Tibial nerve (tissue), 3 donors: Measurements from ENCODE around the gene MRTFA.

Experiments
- POLR2A ChIP-seq, 2 donors: fragments of 450-650 bp; IDR thresholded peaks; one replicate each; pipeline ENCODE4 v1.6.1; 2017; ENCODE audit warnings: antibody characterized with exemption in 2 of 2, mild to moderate bottlenecking in 2 of 2, moderate library complexity in 2 of 2
- TF ChIP-seq, protein P1 (sequence below), 5 experiments: fragments of 200-600 bp in 3 of 5; fragments of 450-650 bp in 2 of 5; sonication (generic) in 3 of 5; IDR thresholded peaks; one replicate each; pipeline ENCODE4 v1.5.1; 2016 to 2019; ENCODE audit warnings: antibody characterized with exemption in 5 of 5, mild to moderate bottlenecking in 3 of 5, moderate library complexity in 2 of 5

- TF ChIP-seq, protein P1, sequence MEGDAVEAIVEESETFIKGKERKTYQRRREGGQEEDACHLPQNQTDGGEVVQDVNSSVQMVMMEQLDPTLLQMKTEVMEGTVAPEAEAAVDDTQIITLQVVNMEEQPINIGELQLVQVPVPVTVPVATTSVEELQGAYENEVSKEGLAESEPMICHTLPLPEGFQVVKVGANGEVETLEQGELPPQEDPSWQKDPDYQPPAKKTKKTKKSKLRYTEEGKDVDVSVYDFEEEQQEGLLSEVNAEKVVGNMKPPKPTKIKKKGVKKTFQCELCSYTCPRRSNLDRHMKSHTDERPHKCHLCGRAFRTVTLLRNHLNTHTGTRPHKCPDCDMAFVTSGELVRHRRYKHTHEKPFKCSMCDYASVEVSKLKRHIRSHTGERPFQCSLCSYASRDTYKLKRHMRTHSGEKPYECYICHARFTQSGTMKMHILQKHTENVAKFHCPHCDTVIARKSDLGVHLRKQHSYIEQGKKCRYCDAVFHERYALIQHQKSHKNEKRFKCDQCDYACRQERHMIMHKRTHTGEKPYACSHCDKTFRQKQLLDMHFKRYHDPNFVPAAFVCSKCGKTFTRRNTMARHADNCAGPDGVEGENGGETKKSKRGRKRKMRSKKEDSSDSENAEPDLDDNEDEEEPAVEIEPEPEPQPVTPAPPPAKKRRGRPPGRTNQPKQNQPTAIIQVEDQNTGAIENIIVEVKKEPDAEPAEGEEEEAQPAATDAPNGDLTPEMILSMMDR (IDR thresholded peaks at IDR 0.05), result no peak
- no peak for TF ChIP-seq POLR2A (IDR thresholded peaks at IDR 0.05)
Observed at GRCh38 chr22:40560994-40561515, 75.5 kb downstream of the MRTFA start.
